K562 (cell line): ENCODE data around the gene MACF1. TPM values are rescaled to one million over a fixed set of nuclear protein-coding genes. Genes with fewer than 3 reads are reported as not detected.
A peak's percentile ranks its signal among the peaks of the same experiment; 100 is the strongest.

Source experiments
- CC2D1A ChIP-seq: fragments of 450-650 bp; IDR thresholded peaks from 2 replicates; pipeline ENCODE4 v1.6.1; 2017; ENCODE audit warnings: mild to moderate bottlenecking
- CXXC5 ChIP-seq: fragments of 250-450 bp; sonication (Bioruptor Pico); IDR thresholded peaks from 2 replicates; pipeline ENCODE4 v1.8.0; 2022; ENCODE audit warnings: inconsistent platforms, mild to moderate bottlenecking, moderate library complexity
- GABPB1 ChIP-seq: sonication (generic); formaldehyde crosslinking; IDR thresholded peaks from 2 replicates; pipeline ENCODE4 v1.8.0; 2022; ENCODE audit warnings: mild to moderate bottlenecking, missing genetic modification reagents
- GABPB2 ChIP-seq: fragments of 250-450 bp; sonication (Bioruptor Pico); conservative IDR thresholded peaks from 2 replicates; pipeline ENCODE4 v1.5.1; 2021; ENCODE audit warnings: mild to moderate bottlenecking
- JUND ChIP-seq, 2 experiments: IDR thresholded peaks; 2 replicates in 1 of 2; 3 replicates in 1 of 2; pipeline ENCODE4 v1.6.1; 2011; ENCODE audit warnings: borderline replicate concordance in 2 of 2, low read depth in 2 of 2, low read length in 2 of 2, improper control_type of control experiment in 1 of 2, missing biosample characterization in 1 of 2, missing genetic modification characterization in 1 of 2, missing genetic modification reagents in 1 of 2
- POLR2A ChIP-seq: fragments of 450-650 bp; conservative IDR thresholded peaks from 2 replicates; pipeline ENCODE4 v1.6.1; 2016
- POLR2AphosphoS5 ChIP-seq: IDR thresholded peaks from 2 replicates; pipeline ENCODE4 v1.6.1; 2011; ENCODE audit warnings: mild to moderate bottlenecking, low read depth, low read length, moderate library complexity; ENCODE audit not compliant: control insufficient read depth, insufficient read depth
- ZNF77 ChIP-seq: fragments of 250-450 bp; sonication (Bioruptor Pico); IDR thresholded peaks from 2 replicates; pipeline ENCODE4 v1.5.0; 2020
- polyA plus RNA-seq, 8 experiments: library from polyadenylated mRNA; depleted of rRNA in 4 of 8; stranded (reverse) in 5 of 8; unstranded in 3 of 8; fragments of >200 nt; fragmentation: Nextera tagmentation in 2 of 8; fragmentation: Illumina TruSeq in 1 of 8; extraction: Ambion mirVana in 2 of 8; extraction: Trizol in 1 of 8; gene quantifications; 2 replicates each; pipeline versions ENCODE4 v1.2.1 to v1.2.3, GENCODE V29; 2011 to 2014; ENCODE audit warnings: inconsistent platforms in 1 of 8, missing spikeins in 1 of 8
- total RNA-seq, 7 experiments: library from RNA; depleted of rRNA in 6 of 7; stranded (reverse); fragments of >200 nt in 6 of 7; fragmentation: Illumina TruSeq in 2 of 7; extraction: Trizol in 2 of 7; gene quantifications; 2 replicates each; pipeline versions ENCODE4 v1.2.1 to v1.2.3, GENCODE V29; 2011 to 2021; ENCODE audit warnings: low replicate concordance in 1 of 7
- TF ChIP-seq, protein P1 (sequence below): fragments of 450-650 bp; IDR thresholded peaks from 2 replicates; pipeline ENCODE4 v1.7.0; 2016; ENCODE audit warnings: borderline replicate concordance
- TF ChIP-seq, protein P2 (sequence below), 2 experiments: fragments of 450-650 bp; IDR thresholded peaks; 2 replicates each; pipeline ENCODE4 v1.6.1; 2016
- TF ChIP-seq, protein P3 (sequence below): sonication (generic); IDR thresholded peaks from 2 replicates; pipeline ENCODE4 v1.6.1; 2016
- TF ChIP-seq, protein P4 (sequence below), 2 experiments: fragments of 450-650 bp in 1 of 2; sonication (generic) in 1 of 2; formaldehyde crosslinking; conservative IDR thresholded peaks; 2 replicates each; pipeline versions ENCODE4 v1.4.0 to v1.8.1; 2020 to 2022; ENCODE audit warnings: mild to moderate bottlenecking in 1 of 2, missing genetic modification reagents in 1 of 2
- TF ChIP-seq, protein P5 (sequence below), 2 experiments: IDR thresholded peaks; 2 replicates each; pipeline ENCODE4 v1.6.1; 2012; ENCODE audit warnings: improper control_type of control experiment in 2 of 2, low read depth in 2 of 2, low read length in 2 of 2, borderline replicate concordance in 1 of 2
- TF ChIP-seq, protein P6 (sequence below): fragments of 250-450 bp; sonication (Bioruptor Pico); IDR thresholded peaks from 2 replicates; pipeline ENCODE4 v1.5.0; 2021; ENCODE audit warnings: mild to moderate bottlenecking, moderate library complexity

MACF1 gene
- total and polyA plus RNA-seq, 9 of the 15 experiments (the other 6 are each of a cell fraction or from before 2014, with no cell fraction given) = 13.2 to 232 (median 112) TPM

DNA sequence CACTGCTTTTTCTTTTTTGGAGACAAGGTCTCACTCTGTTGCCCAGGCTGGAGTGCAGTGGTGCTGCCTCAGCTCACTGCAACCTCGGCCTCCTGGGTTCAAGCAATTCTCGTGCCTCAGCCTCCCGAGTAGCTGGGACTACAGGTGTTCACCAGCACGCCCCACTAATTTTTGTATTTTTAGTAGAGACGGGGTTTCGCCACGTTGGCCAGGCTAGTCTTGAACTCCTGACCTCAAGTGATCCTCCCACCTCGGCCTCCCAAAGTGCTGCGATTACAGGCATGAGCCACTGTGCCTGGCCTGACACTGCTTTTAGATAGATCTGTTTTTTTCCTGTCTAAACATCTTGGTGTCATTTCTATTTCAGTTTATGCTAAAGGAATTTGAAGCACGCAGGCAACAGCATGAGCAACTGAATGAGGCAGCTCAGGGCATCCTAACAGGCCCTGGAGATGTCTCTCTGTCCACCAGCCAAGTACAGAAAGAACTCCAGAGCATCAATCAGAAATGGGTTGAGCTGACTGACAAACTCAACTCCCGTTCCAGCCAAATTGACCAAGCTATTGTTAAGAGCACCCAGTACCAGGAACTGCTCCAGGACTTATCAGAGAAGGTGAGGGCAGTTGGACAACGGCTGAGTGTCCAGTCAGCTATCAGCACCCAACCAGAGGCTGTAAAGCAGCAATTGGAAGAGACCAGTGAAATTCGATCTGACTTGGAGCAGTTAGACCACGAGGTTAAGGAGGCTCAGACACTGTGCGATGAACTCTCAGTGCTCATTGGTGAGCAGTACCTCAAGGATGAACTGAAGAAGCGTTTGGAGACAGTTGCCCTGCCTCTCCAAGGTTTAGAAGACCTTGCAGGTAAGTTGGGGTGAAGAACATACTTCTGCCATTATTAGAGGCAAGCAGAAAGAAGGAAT, 180.8 kb downstream of the MACF1 start (continued):
- TF ChIP-seq, protein P1, sequence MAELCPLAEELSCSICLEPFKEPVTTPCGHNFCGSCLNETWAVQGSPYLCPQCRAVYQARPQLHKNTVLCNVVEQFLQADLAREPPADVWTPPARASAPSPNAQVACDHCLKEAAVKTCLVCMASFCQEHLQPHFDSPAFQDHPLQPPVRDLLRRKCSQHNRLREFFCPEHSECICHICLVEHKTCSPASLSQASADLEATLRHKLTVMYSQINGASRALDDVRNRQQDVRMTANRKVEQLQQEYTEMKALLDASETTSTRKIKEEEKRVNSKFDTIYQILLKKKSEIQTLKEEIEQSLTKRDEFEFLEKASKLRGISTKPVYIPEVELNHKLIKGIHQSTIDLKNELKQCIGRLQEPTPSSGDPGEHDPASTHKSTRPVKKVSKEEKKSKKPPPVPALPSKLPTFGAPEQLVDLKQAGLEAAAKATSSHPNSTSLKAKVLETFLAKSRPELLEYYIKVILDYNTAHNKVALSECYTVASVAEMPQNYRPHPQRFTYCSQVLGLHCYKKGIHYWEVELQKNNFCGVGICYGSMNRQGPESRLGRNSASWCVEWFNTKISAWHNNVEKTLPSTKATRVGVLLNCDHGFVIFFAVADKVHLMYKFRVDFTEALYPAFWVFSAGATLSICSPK = no peak
- TF ChIP-seq, protein P2, sequence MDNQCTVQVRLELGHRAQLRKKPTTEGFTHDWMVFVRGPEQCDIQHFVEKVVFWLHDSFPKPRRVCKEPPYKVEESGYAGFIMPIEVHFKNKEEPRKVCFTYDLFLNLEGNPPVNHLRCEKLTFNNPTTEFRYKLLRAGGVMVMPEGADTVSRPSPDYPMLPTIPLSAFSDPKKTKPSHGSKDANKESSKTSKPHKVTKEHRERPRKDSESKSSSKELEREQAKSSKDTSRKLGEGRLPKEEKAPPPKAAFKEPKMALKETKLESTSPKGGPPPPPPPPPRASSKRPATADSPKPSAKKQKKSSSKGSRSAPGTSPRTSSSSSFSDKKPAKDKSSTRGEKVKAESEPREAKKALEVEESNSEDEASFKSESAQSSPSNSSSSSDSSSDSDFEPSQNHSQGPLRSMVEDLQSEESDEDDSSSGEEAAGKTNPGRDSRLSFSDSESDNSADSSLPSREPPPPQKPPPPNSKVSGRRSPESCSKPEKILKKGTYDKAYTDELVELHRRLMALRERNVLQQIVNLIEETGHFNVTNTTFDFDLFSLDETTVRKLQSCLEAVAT (IDR thresholded peaks at IDR 0.05) = no peak
- 0 out of 2 replicates have a peak, but pooled peaks have one; percentile 11 for TF ChIP-seq GABPB1
- peak; percentile 75 for TF ChIP-seq CXXC5 (CRISPR knock-in tag)
- TF ChIP-seq, protein P3, sequence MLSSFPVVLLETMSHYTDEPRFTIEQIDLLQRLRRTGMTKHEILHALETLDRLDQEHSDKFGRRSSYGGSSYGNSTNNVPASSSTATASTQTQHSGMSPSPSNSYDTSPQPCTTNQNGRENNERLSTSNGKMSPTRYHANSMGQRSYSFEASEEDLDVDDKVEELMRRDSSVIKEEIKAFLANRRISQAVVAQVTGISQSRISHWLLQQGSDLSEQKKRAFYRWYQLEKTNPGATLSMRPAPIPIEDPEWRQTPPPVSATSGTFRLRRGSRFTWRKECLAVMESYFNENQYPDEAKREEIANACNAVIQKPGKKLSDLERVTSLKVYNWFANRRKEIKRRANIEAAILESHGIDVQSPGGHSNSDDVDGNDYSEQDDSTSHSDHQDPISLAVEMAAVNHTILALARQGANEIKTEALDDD = peak; percentile 83
- no peak for TF ChIP-seq ZNF77 (CRISPR knock-in tag)
- peak; percentile 68; the same call in 1 of the 2 replicates for TF ChIP-seq JUND (IDR thresholded peaks at IDR 0.05; ENCODE audit: borderline replicate concordance, low read depth, low read length)
- peak; percentile 82; the same call in 2 of the 3 replicates for TF ChIP-seq JUND (tag; IDR thresholded peaks at IDR 0.05; ENCODE audit: borderline replicate concordance, low read depth, low read length)
- TF ChIP-seq, protein P4, sequence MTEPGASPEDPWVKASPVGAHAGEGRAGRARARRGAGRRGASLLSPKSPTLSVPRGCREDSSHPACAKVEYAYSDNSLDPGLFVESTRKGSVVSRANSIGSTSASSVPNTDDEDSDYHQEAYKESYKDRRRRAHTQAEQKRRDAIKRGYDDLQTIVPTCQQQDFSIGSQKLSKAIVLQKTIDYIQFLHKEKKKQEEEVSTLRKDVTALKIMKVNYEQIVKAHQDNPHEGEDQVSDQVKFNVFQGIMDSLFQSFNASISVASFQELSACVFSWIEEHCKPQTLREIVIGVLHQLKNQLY (CRISPR knock-in tag; conservative IDR thresholded peaks at IDR 0.05) = 0 out of 4 replicates have a peak, but pooled peaks of 1 of the 2 experiments have one; percentile 4
- TF ChIP-seq GABPB2 (CRISPR knock-in tag) = no peak
- no peak; the same call in 1 of the 2 replicates for TF ChIP-seq POLR2A
- peak; percentile 90 for TF ChIP-seq CC2D1A
- TF ChIP-seq POLR2AphosphoS5 = no peak
- TF ChIP-seq, protein P5, sequence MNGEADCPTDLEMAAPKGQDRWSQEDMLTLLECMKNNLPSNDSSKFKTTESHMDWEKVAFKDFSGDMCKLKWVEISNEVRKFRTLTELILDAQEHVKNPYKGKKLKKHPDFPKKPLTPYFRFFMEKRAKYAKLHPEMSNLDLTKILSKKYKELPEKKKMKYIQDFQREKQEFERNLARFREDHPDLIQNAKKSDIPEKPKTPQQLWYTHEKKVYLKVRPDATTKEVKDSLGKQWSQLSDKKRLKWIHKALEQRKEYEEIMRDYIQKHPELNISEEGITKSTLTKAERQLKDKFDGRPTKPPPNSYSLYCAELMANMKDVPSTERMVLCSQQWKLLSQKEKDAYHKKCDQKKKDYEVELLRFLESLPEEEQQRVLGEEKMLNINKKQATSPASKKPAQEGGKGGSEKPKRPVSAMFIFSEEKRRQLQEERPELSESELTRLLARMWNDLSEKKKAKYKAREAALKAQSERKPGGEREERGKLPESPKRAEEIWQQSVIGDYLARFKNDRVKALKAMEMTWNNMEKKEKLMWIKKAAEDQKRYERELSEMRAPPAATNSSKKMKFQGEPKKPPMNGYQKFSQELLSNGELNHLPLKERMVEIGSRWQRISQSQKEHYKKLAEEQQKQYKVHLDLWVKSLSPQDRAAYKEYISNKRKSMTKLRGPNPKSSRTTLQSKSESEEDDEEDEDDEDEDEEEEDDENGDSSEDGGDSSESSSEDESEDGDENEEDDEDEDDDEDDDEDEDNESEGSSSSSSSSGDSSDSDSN (IDR thresholded peaks at IDR 0.05; ENCODE audit: borderline replicate concordance in 1 of 2, low read depth in 2 of 2, low read length in 2 of 2) = peak; percentile 62 to 74; a peak in 2 of 4 replicates
- TF ChIP-seq, protein P6, sequence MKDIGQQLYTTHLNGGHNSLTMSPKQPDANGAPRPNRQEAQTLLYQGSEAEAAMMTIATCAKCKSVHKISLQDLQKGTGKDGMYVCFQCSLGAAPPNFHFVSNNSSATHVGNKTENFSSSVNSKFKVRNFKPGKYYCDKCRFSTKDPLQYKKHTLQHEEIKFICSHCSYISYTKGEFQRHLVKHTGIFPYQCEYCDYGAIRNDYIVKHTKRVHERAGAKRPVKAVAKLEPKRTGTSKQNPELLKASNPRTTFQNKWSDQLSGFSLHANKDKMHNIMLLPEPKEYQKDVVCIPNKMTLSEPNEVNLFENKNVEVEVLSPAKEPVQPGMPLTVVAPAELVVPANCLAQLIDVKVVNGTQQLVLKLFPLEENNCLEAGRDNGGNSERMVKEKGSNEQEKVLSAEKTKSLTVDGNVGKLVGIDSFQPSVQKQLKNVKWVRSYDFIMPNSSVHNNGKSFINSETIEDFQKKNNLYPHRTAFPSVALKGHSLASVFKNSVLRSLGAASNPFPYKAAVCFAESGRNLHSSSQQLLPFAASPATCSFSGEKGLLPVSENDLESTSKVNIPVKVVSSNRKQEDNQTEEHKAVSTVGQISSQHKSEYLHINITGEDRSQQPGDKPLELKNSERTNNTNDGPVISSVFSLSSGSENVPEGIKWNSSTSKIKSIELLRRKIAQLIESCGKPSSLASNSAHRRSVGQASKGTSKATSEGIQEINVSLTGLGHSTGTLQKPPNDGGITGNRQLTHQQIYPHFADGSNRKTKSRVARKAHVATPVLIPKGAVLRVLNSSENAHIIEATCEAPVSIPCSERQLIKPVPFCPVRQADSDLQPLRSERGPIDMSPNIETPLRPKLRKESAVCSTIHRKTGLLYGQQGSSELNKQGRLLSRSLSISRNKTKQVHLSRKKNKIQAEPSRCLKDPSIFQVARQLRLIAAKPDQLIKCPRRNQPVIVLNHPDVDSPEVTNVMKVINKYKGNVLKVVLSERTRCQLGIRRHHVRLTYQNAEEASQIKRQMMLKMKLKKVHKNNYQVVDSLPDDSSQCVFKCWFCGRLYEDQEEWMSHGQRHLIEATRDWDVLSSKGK (CRISPR knock-in tag) = no peak
